ENCODE measurements around the gene PCDHAC1. TPM values are rescaled to one million over a fixed set of nuclear protein-coding genes. Genes with fewer than 3 reads are reported as not detected.
"Not testable (repeated sequence)": the region's sequence is repeated elsewhere in the genome, so short reads cannot be mapped to it uniquely, and the experiment has no call there.

The PCDHAC1 gene, protein sequence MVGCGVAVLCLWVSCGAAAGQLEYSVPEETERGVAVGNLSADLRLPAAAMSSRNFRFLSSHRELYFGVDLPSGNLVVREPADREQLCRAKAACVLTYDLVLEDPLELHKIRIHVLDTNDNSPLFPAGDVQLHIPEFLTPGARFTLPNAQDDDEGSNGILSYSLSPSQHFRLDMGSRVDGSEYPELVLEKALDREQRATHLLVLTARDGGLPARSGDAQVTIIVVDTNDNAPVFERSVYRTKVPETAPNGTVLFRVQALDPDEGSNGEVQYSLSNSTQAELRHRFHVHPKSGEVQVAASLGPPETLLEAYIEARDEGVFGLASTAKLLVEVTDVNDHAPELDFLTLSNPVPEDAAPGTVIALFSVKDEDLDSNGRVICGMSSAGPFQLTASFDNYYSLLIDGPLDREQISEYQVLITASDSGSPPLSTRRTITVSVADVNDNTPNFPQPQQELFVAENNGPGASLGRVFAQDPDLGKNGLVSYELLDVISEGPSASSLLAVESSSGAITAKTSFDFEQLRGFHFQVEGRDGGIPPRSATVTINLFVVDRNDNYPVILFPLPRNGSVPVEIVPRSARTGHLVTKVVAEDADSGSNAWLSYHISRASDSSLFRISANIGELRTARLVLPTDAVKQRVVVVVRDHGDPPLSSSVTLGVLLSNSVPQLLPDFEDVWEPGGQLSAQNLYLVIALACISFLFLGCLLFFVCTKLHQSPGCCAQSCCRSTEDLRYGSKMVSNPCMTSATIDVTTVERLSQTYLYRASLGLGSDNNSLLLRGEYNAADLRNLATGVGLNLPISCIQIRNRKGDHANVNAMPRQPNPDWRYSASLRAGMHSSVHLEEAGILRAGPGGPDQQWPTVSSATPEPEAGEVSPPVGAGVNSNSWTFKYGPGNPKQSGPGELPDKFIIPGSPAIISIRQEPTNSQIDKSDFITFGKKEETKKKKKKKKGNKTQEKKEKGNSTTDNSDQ
- not detected for total RNA-seq
- not detected for polyA plus RNA-seq

DNA sequence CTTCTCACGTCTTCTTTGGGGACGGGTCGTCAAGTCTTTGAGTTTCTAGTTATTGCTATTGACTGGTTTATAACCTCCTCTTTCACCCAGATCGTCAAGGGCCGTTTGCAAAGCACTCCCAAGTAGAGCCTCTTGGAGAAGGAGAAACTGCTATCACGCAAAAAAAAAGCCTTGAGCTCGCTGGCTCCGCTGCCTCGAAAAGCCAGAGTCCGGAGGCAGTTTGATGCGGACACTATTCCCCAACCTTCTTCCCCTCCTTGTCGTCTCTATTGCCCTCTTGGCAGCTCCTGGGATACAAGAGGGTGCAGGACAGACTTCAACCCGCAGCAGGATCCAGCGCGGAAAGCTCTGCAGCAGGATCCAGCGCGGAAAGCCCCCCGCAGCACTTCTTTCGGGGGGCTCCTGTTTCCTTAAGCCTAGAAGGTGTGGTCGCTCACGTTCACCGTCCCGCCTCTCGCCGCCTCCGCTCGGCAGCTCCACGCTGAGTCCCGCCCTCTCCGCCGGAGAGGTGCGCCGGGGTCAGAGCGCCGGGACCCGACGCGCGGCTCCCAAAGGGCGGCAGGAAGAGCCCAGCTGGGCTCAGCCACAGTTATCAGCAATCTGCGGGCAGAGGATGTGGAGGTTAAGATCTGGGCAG, at the start of gene PCDHAC1:
PCDHAC1 (plus strand) TSS at position 494 of the 637 bp plus-strand sequence. CDS start 594 bp downstream, outside the sequence.
- Mint-ChIP-seq H3K4me3 (peak within 1 kb of the TSS in 3 of 4 donors; percentile 38 to 72 (median 44)), H3K9me3 (peaks cover 0 to 12% (median 2%) of the 10 kb centered on the region in 7 donors), H3K36me3 (no peaks in the 10 kb centered on the region), H3K27me3 (peaks cover 35% of the 10 kb centered on the region), H3K4me1 (peaks cover 0 to 13% (median 0%) of the 10 kb centered on the region in 4 donors), H3K27ac (no peak within 1 kb of the TSS)
- H3K4me1 ChIP-seq (ENCODE audit: control insufficient read depth, insufficient read depth, low read length, poor library complexity, severe bottlenecking): no peaks in the 10 kb centered on the region
- ATAC-seq (ENCODE audit: low read depth in 2 of 2): no peak
- H3K4me3 ChIP-seq (ENCODE audit: low read depth, low read length): no peak within 1 kb of the TSS
- DNase-seq: no peak
- peaks cover 7% of the 10 kb centered on the region for H3K27me3 ChIP-seq (ENCODE audit: control insufficient read depth, insufficient read depth, low read length)
- H3K36me3 ChIP-seq (ENCODE audit: control insufficient read depth, insufficient read depth, low read length): no peaks in the 10 kb centered on the region
- H3K9me3 ChIP-seq (ENCODE audit: control insufficient read depth in 2 of 2, low read length in 2 of 2): no peaks in the 10 kb centered on the region
- H3K27ac ChIP-seq (ENCODE audit: insufficient read depth, low read length, poor library complexity, severe bottlenecking): no peak within 1 kb of the TSS

- H3K9me3 Mint-ChIP-seq: peaks cover 4 to 43% (median 14%) of the 10 kb centered on the region in 7 donors
- not testable (repeated sequence) for H3K4me1 Mint-ChIP-seq, H3K27ac Mint-ChIP-seq
Measured at GRCh38 chr5:140876541-140877261, 49.4 kb upstream of the PCDHAC1 start.

GRCh38 chr5:140877262-140877581, 48.9 kb upstream of the PCDHAC1 start:
- Histone ChIP-seq H3K4me1 (ENCODE audit: control insufficient read depth, insufficient read depth, low read length, poor library complexity, severe bottlenecking) (no peaks in the 10 kb centered on the region), H3K9me3 (ENCODE audit: control insufficient read depth in 2 of 2, low read length in 2 of 2) (peaks cover 17 to 19% of the 10 kb centered on the region in 2 experiments), H3K27me3 (ENCODE audit: control insufficient read depth, insufficient read depth, low read length) (peaks cover 3% of the 10 kb centered on the region), H3K27ac (ENCODE audit: insufficient read depth, low read length, poor library complexity, severe bottlenecking) (no peak overlapping the region), H3K4me3 (ENCODE audit: low read depth, low read length) (no peak overlapping the region), H3K36me3 (ENCODE audit: control insufficient read depth, insufficient read depth, low read length) (no peaks in the 10 kb centered on the region)
- Mint-ChIP-seq H3K9me3 (peaks cover 4 to 41% (median 15%) of the 10 kb centered on the region in 7 donors), H3K27me3 (no peaks in the 10 kb centered on the region), H3K27ac (no peak overlapping the region), H3K36me3 (no peaks in the 10 kb centered on the region), H3K4me3 (no peak overlapping the region), H3K4me1 (no peaks in the 10 kb centered on the region)
- no peak for DNase-seq
- no peak for ATAC-seq (ENCODE audit: low read depth in 2 of 2)

More at GRCh38 chr5:140876541-140877261, 49.4 kb upstream of the PCDHAC1 start:
- not testable (repeated sequence) for ATAC-seq (ENCODE audit: low read depth in 2 of 2); H3K27me3 ChIP-seq (ENCODE audit: control insufficient read depth, insufficient read depth, low read length); DNase-seq; H3K4me3 Mint-ChIP-seq; H3K27me3 Mint-ChIP-seq; H3K27ac ChIP-seq (ENCODE audit: insufficient read depth, low read length, poor library complexity, severe bottlenecking); H3K4me3 ChIP-seq (ENCODE audit: low read depth, low read length); H3K4me1 ChIP-seq (ENCODE audit: control insufficient read depth, insufficient read depth, low read length, poor library complexity, severe bottlenecking); H3K36me3 Mint-ChIP-seq; H3K36me3 ChIP-seq (ENCODE audit: control insufficient read depth, insufficient read depth, low read length)
- peaks cover 14% of the 10 kb centered on the region in 2 experiments for H3K9me3 ChIP-seq (ENCODE audit: control insufficient read depth in 2 of 2, low read length in 2 of 2)

DNA sequence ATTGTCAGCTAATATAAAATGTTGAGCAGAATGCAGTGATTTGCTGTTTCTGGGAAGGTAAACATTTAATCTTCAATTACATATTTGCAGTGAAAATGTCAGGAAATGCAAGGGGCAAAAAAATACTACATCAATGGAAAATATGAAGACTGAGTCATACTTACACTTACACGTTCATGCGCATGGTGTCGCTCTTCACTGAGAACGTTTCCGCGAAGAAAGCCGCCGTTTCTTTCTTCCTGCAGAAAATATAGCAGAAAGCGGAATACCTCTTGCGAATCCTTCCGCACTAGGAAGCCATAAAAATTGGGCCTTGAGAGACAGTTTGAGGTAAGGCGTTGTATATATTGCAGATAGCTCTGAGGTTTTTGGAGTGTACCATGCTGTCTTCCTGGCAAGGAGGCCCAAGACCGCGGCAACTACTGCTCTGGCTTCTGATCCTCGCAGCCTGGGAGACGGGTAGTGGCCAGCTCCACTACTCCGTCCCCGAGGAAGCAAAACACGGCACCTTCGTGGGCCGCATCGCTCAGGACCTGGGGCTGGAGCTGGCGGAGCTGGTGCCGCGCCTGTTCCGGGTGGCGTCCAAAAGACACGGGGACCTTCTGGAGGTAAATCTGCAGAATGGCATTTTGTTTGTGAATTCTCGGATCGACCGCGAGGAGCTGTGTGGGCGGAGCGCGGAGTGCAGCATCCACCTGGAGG, 44.1 kb upstream of the PCDHAC1 start, which contains the start of gene PCDHA13:
PCDHA13 (plus strand) TSS at position 236 of the 702 bp plus-strand sequence; CDS start at position 381, 145 bp downstream.
- H3K27ac Mint-ChIP-seq: no peak within 1 kb of the TSS
- Histone ChIP-seq H3K36me3 (ENCODE audit: control insufficient read depth, insufficient read depth, low read length) (no peaks in the 10 kb centered on the region), H3K27ac (ENCODE audit: insufficient read depth, low read length, poor library complexity, severe bottlenecking) (no peak within 1 kb of the TSS), H3K4me3 (ENCODE audit: low read depth, low read length) (no peak within 1 kb of the TSS), H3K27me3 (ENCODE audit: control insufficient read depth, insufficient read depth, low read length) (no peaks in the 10 kb centered on the region), H3K9me3 (ENCODE audit: control insufficient read depth in 2 of 2, low read length in 2 of 2) (peaks cover 11 to 27% of the 10 kb centered on the region in 2 experiments), H3K4me1 (ENCODE audit: control insufficient read depth, insufficient read depth, low read length, poor library complexity, severe bottlenecking) (no peaks in the 10 kb centered on the region)
- no peak for DNase-seq
- ATAC-seq (ENCODE audit: low read depth in 2 of 2): no peak
- no peaks in the 10 kb centered on the region for H3K27me3 Mint-ChIP-seq
- H3K9me3 Mint-ChIP-seq: peaks cover 4 to 27% (median 15%) of the 10 kb centered on the region in 7 donors
- peaks cover 3% of the 10 kb centered on the region for H3K36me3 Mint-ChIP-seq
- no peaks in the 10 kb centered on the region for H3K4me1 Mint-ChIP-seq
- no peak within 1 kb of the TSS for H3K4me3 Mint-ChIP-seq

GRCh38 chr5:140882591-140882899, 43.6 kb upstream of the PCDHAC1 start:
- Mint-ChIP-seq H3K36me3 (peaks cover 3% of the 10 kb centered on the region), H3K4me1 (no peaks in the 10 kb centered on the region), H3K4me3 (no peak overlapping the region), H3K27me3 (peaks cover 4% of the 10 kb centered on the region), H3K9me3 (peaks cover 6 to 29% (median 17%) of the 10 kb centered on the region in 7 donors), H3K27ac (no peak overlapping the region)
- no peaks in the 10 kb centered on the region for H3K4me1 ChIP-seq (ENCODE audit: control insufficient read depth, insufficient read depth, low read length, poor library complexity, severe bottlenecking)
- no peaks in the 10 kb centered on the region for H3K36me3 ChIP-seq (ENCODE audit: control insufficient read depth, insufficient read depth, low read length)
- H3K9me3 ChIP-seq (ENCODE audit: control insufficient read depth in 2 of 2, low read length in 2 of 2): peaks cover 11 to 27% of the 10 kb centered on the region in 2 experiments
- no peaks in the 10 kb centered on the region for H3K27me3 ChIP-seq (ENCODE audit: control insufficient read depth, insufficient read depth, low read length)
- DNase-seq: no peak
- ATAC-seq (ENCODE audit: low read depth in 2 of 2): no peak
- H3K27ac ChIP-seq (ENCODE audit: insufficient read depth, low read length, poor library complexity, severe bottlenecking): no peak overlapping the region
- H3K4me3 ChIP-seq (ENCODE audit: low read depth, low read length): no peak overlapping the region

DNA sequence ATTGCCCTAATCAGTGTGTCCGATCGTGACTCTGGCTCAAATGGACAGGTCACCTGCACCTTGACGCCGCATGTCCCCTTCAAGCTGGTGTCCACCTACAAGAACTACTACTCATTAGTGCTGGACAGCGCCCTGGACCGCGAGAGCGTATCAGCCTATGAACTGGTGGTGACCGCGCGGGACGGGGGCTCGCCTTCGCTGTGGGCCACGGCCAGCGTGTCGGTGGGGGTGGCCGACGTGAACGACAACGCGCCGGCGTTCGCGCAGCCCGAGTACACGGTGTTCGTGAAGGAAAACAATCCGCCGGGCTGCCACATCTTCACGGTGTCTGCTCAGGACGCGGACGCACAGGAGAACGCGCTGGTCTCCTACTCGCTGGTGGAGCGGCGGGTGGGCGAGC, 42.7 kb upstream of the PCDHAC1 start:
- Mint-ChIP-seq H3K27me3 (peaks cover 5% of the 10 kb centered on the region), H3K4me1 (no peaks in the 10 kb centered on the region), H3K9me3 (peaks cover 6 to 30% (median 15%) of the 10 kb centered on the region in 7 donors), H3K4me3 (no peak overlapping the region), H3K36me3 (peaks cover 3% of the 10 kb centered on the region), H3K27ac (no peak overlapping the region)
- Histone ChIP-seq H3K4me1 (ENCODE audit: control insufficient read depth, insufficient read depth, low read length, poor library complexity, severe bottlenecking) (no peaks in the 10 kb centered on the region), H3K4me3 (ENCODE audit: low read depth, low read length) (no peak overlapping the region), H3K9me3 (ENCODE audit: control insufficient read depth in 2 of 2, low read length in 2 of 2) (peaks cover 11 to 27% of the 10 kb centered on the region in 2 experiments), H3K27ac (ENCODE audit: insufficient read depth, low read length, poor library complexity, severe bottlenecking) (no peak overlapping the region), H3K36me3 (ENCODE audit: control insufficient read depth, insufficient read depth, low read length) (no peaks in the 10 kb centered on the region), H3K27me3 (ENCODE audit: control insufficient read depth, insufficient read depth, low read length) (no peaks in the 10 kb centered on the region)
- ATAC-seq (ENCODE audit: low read depth in 2 of 2) (no peak), DNase-seq (no peak)
